Stomach (tissue), 4 donors: Measurements from ENCODE around the gene PRDM16.

Experiments used
- EP300 ChIP-seq: sonication (generic); formaldehyde crosslinking; IDR thresholded peaks from one replicate; pipeline ENCODE4 v1.6.1; 2017; ENCODE audit warnings: antibody characterized with exemption
- POLR2A ChIP-seq, 4 donors: fragments of 450-650 bp; IDR thresholded peaks; one replicate each; pipeline ENCODE4 v1.6.1; 2016; ENCODE audit warnings: antibody characterized with exemption in 4 of 4, control low read depth in 2 of 4, mild to moderate bottlenecking in 1 of 4, moderate library complexity in 1 of 4
- TF ChIP-seq, protein P1 (sequence below), 7 experiments: fragments of 450-650 bp in 4 of 7; fragments of 200-600 bp in 3 of 7; sonication (generic) in 3 of 7; IDR thresholded peaks; one replicate each; pipeline ENCODE4 v1.5.1; 2016 to 2019; ENCODE audit warnings: antibody characterized with exemption in 7 of 7, control low read depth in 2 of 7, mild to moderate bottlenecking in 1 of 7

DNA sequence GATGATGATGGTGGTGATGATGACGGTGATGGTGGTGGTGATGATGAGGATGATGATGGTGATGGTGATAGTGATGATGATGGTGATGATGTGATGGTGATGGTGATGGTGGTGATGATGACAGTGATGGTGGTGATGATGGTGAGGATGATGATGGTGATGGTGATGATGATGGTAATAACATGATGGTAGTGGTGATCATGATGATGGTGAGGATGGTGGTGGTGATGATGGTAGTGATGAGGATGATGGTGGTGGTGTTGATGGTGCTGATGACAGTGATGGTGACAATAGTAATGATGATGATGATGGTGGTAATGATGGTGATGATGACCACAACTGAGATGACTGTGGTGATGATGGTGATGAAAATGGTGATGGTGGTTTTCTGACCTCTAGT, 42.9 kb upstream of the PRDM16 start:
- TF ChIP-seq, protein P1, sequence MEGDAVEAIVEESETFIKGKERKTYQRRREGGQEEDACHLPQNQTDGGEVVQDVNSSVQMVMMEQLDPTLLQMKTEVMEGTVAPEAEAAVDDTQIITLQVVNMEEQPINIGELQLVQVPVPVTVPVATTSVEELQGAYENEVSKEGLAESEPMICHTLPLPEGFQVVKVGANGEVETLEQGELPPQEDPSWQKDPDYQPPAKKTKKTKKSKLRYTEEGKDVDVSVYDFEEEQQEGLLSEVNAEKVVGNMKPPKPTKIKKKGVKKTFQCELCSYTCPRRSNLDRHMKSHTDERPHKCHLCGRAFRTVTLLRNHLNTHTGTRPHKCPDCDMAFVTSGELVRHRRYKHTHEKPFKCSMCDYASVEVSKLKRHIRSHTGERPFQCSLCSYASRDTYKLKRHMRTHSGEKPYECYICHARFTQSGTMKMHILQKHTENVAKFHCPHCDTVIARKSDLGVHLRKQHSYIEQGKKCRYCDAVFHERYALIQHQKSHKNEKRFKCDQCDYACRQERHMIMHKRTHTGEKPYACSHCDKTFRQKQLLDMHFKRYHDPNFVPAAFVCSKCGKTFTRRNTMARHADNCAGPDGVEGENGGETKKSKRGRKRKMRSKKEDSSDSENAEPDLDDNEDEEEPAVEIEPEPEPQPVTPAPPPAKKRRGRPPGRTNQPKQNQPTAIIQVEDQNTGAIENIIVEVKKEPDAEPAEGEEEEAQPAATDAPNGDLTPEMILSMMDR (IDR thresholded peaks at IDR 0.05), result no peak
- no peak for TF ChIP-seq POLR2A (IDR thresholded peaks at IDR 0.05)
- TF ChIP-seq EP300, result no peak
